Mesendoderm (in vitro differentiated cells): ENCODE data around the gene CEP112.

ENCODE experiments used
- DNase-seq: peaks from one replicate; pipeline ENCODE4 v3.0.0; 2013
- H2AK5ac ChIP-seq: 2 replicates; pipeline ENCODE4 v1.6.1; 2013; ENCODE audit warnings: low read length, inconsistent platforms
- H2BK120ac ChIP-seq: 2 replicates; pipeline ENCODE4 v1.6.1; 2013; ENCODE audit warnings: low read depth, mild to moderate bottlenecking, low read length, moderate library complexity, mixed read lengths
- H2BK15ac ChIP-seq: replicated peaks from 2 replicates; pipeline ENCODE4 v1.6.1; 2013; ENCODE audit warnings: low read depth, mild to moderate bottlenecking, moderate library complexity
- H2BK5ac ChIP-seq: 2 replicates; pipeline ENCODE4 v1.6.1; 2013; ENCODE audit warnings: low read length, inconsistent platforms
- H3K18ac ChIP-seq: 2 replicates; pipeline ENCODE4 v1.6.1; 2013; ENCODE audit warnings: mild to moderate bottlenecking, low read length, mixed read lengths
- H3K23ac ChIP-seq: one replicate; pipeline ENCODE4 v1.6.1; 2013; ENCODE audit warnings: low read length
- H3K27ac ChIP-seq: 2 replicates; pipeline ENCODE4 v1.5.1; 2013; ENCODE audit warnings: low read depth, mild to moderate bottlenecking, inconsistent platforms, low read length, moderate library complexity
- H3K27me3 ChIP-seq: 2 replicates; pipeline ENCODE4 v1.6.1; 2013; ENCODE audit warnings: low read length, control low read depth, mild to moderate bottlenecking, inconsistent platforms; ENCODE audit not compliant: insufficient read depth, poor library complexity
- H3K36me3 ChIP-seq: 2 replicates; pipeline ENCODE4 v1.6.1; 2013; ENCODE audit warnings: low read length, inconsistent platforms; ENCODE audit not compliant: control insufficient read depth, insufficient read depth
- H3K4ac ChIP-seq: one replicate; pipeline ENCODE4 v1.6.1; 2013; ENCODE audit warnings: low read depth, mild to moderate bottlenecking, low read length, moderate library complexity
- H3K4me1 ChIP-seq: 2 replicates; pipeline ENCODE4 v1.6.1; 2013; ENCODE audit warnings: low read depth, low read length, inconsistent platforms; ENCODE audit not compliant: control insufficient read depth
- H3K4me2 ChIP-seq: 2 replicates; pipeline ENCODE4 v1.6.1; 2013; ENCODE audit warnings: low read length
- H3K4me3 ChIP-seq: 2 replicates; pipeline ENCODE4 v1.5.1; 2013; ENCODE audit warnings: mild to moderate bottlenecking, low read length
- H3K56ac ChIP-seq: one replicate; pipeline ENCODE4 v1.6.1; 2013; ENCODE audit warnings: low read length
- H3K79me1 ChIP-seq: 2 replicates; pipeline ENCODE4 v1.6.1; 2013; ENCODE audit warnings: low read length, inconsistent platforms
- H3K79me2 ChIP-seq: 2 replicates; pipeline ENCODE4 v1.6.1; 2013; ENCODE audit warnings: mild to moderate bottlenecking, low read length; ENCODE audit not compliant: control insufficient read depth, insufficient read depth
- H3K9ac ChIP-seq: 2 replicates; pipeline ENCODE4 v1.6.1; 2013; ENCODE audit warnings: low read length, inconsistent platforms
- H4K5ac ChIP-seq: one replicate; pipeline ENCODE4 v1.6.1; 2013; ENCODE audit warnings: low read length
- H4K8ac ChIP-seq: one replicate; pipeline ENCODE4 v1.6.1; 2013; ENCODE audit warnings: low read depth, mild to moderate bottlenecking, control low read depth, low read length, moderate library complexity
- WGBS: extraction: QIAGEN DNeasy Blood & Tissue Kit; methylation state at CpG from one replicate; pipeline ENCODE4 v1.1.7; 2013; ENCODE audit warnings: low lambda C conversion rate, missing lambda C conversion rate; ENCODE audit not compliant: insufficient coverage; ENCODE audit errors: extremely low coverage; 5-methylcytosine and 5-hydroxymethylcytosine counted together

Gene CEP112

GRCh38 chr17:65853816-65854215 is 338.1 kb downstream of the CEP112 start:
- no peaks in the 10 kb centered on the region for H3K4me1 ChIP-seq

GRCh38 chr17:65852911-65853310 is 339.0 kb downstream of the CEP112 start:
- Histone ChIP-seq H3K4me2 (no peak overlapping the region), H2BK15ac (no peak overlapping the region), H3K79me1 (no peaks in the 10 kb centered on the region), H4K5ac (no peak overlapping the region), H3K27ac (no peak overlapping the region), H3K36me3 (no peaks in the 10 kb centered on the region), H3K56ac (no peak overlapping the region), H3K23ac (no peak overlapping the region), H3K18ac (no peak overlapping the region), H2AK5ac (no peak overlapping the region), H3K4ac (no peak overlapping the region), H3K9ac (no peak overlapping the region), H3K4me1 (no peaks in the 10 kb centered on the region), H4K8ac (no peak overlapping the region), H2BK5ac (no peak overlapping the region), H2BK120ac (no peak overlapping the region), H3K79me2 (no peaks in the 10 kb centered on the region), H3K4me3 (no peak overlapping the region), H3K27me3 (no peaks in the 10 kb centered on the region)
- DNase-seq = no peak
- no CpG with 5 or more reads among the region's 1 CpG for WGBS

More at GRCh38 chr17:65853816-65854215, 338.1 kb downstream of the CEP112 start:
- H3K23ac ChIP-seq = no peak overlapping the region
- H2AK5ac ChIP-seq = no peak overlapping the region
- H2BK5ac ChIP-seq = no peak overlapping the region
- H3K4me2 ChIP-seq = no peak overlapping the region
- H2BK15ac ChIP-seq = no peak overlapping the region
- DNase-seq = no peak
- no peak overlapping the region for H3K56ac ChIP-seq
- H4K8ac ChIP-seq = no peak overlapping the region
- no peak overlapping the region for H3K18ac ChIP-seq
- H3K4me3 ChIP-seq = no peak overlapping the region
- no peak overlapping the region for H4K5ac ChIP-seq
- H3K4ac ChIP-seq = no peak overlapping the region
- H3K27me3 ChIP-seq = no peaks in the 10 kb centered on the region
- no peaks in the 10 kb centered on the region for H3K79me2 ChIP-seq
- no peaks in the 10 kb centered on the region for H3K79me1 ChIP-seq
- H3K27ac ChIP-seq = no peak overlapping the region
- no peak overlapping the region for H2BK120ac ChIP-seq
- H3K36me3 ChIP-seq = no peaks in the 10 kb centered on the region
- H3K9ac ChIP-seq = no peak overlapping the region

GRCh38 chr17:65851965-65852736 is 339.8 kb downstream of the CEP112 start:
- Histone ChIP-seq H3K18ac (no peak overlapping the region), H2BK120ac (no peak overlapping the region), H3K4me1 (no peaks in the 10 kb centered on the region), H3K36me3 (no peaks in the 10 kb centered on the region), H3K27me3 (no peaks in the 10 kb centered on the region), H3K4me3 (no peak overlapping the region), H3K4ac (no peak overlapping the region), H4K8ac (no peak overlapping the region), H3K9ac (no peak overlapping the region), H3K4me2 (no peak overlapping the region), H4K5ac (no peak overlapping the region), H3K23ac (no peak overlapping the region), H2BK15ac (no peak overlapping the region), H3K27ac (no peak overlapping the region), H3K56ac (no peak overlapping the region), H3K79me2 (no peaks in the 10 kb centered on the region), H3K79me1 (no peaks in the 10 kb centered on the region), H2BK5ac (no peak overlapping the region), H2AK5ac (no peak overlapping the region)
- no peak for DNase-seq
- WGBS = no CpG with 5 or more reads among the region's 3 CpGs

DNA sequence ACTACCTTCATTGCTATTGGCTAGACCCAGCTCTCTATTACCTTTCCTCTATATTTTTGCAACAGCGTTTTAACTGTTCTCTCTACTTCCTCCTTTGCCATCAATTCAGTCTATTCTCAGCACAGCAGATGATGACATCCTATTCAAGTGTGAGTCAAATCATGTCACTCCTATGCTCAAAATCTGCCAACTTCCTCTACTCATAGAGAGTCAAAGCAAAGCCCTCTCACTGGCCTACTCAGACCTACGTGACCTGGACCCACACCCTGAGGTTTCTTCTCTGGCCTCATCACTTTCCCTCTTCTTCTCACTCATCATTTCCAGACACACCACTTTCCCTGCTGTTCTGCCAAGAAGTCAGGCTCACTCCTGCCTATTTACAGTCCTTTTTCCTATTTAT is 341.4 kb downstream of the CEP112 start:
- H3K4me2 ChIP-seq = no peak overlapping the region
- H3K27me3 ChIP-seq = no peaks in the 10 kb centered on the region
- H4K5ac ChIP-seq = no peak overlapping the region
- H3K18ac ChIP-seq = no peak overlapping the region
- no peak overlapping the region for H3K56ac ChIP-seq
- H3K4me3 ChIP-seq = no peak overlapping the region
- DNase-seq = no peak
- H2BK120ac ChIP-seq = no peak overlapping the region
- H3K23ac ChIP-seq = no peak overlapping the region
- H2AK5ac ChIP-seq = no peak overlapping the region
- no peaks in the 10 kb centered on the region for H3K79me2 ChIP-seq
- no CpG with 5 or more reads among the region's 2 CpGs for WGBS
- no peak overlapping the region for H4K8ac ChIP-seq
- no peak overlapping the region for H2BK5ac ChIP-seq
- no peak overlapping the region for H2BK15ac ChIP-seq
- no peaks in the 10 kb centered on the region for H3K36me3 ChIP-seq
- no peak overlapping the region for H3K9ac ChIP-seq
- no peak overlapping the region for H3K4ac ChIP-seq
- no peaks in the 10 kb centered on the region for H3K4me1 ChIP-seq
- no peaks in the 10 kb centered on the region for H3K79me1 ChIP-seq
- H3K27ac ChIP-seq = no peak overlapping the region

GRCh38 chr17:65848751-65849150 is 343.2 kb downstream of the CEP112 start:
- Histone ChIP-seq H3K4me2 (no peak overlapping the region), H3K79me1 (no peaks in the 10 kb centered on the region), H3K36me3 (no peaks in the 10 kb centered on the region), H2BK15ac (no peak overlapping the region), H3K79me2 (no peaks in the 10 kb centered on the region), H3K4ac (no peak overlapping the region), H3K27me3 (no peaks in the 10 kb centered on the region), H3K18ac (no peak overlapping the region), H3K27ac (no peak overlapping the region), H4K5ac (no peak overlapping the region), H2BK120ac (no peak overlapping the region), H2BK5ac (no peak overlapping the region), H3K4me1 (no peaks in the 10 kb centered on the region), H3K9ac (no peak overlapping the region), H3K4me3 (no peak overlapping the region), H3K56ac (no peak overlapping the region), H2AK5ac (no peak overlapping the region), H3K23ac (no peak overlapping the region), H4K8ac (no peak overlapping the region)
- WGBS = no CpG with 5 or more reads among the region's 5 CpGs
- DNase-seq = peak; percentile 59

GRCh38 chr17:65841089-65841488 is 350.8 kb downstream of the CEP112 start:
- H2BK15ac ChIP-seq = no peak overlapping the region
- no peak overlapping the region for H3K4ac ChIP-seq
- no peak for DNase-seq
- no peak overlapping the region for H2BK120ac ChIP-seq
- H3K27ac ChIP-seq = no peak overlapping the region
- no CpG with 5 or more reads among the region's 1 CpG for WGBS
- H3K9ac ChIP-seq = no peak overlapping the region
- no peak overlapping the region for H2AK5ac ChIP-seq
- H3K4me3 ChIP-seq = no peak overlapping the region
- H2BK5ac ChIP-seq = no peak overlapping the region
- H4K8ac ChIP-seq = no peak overlapping the region
- H4K5ac ChIP-seq = no peak overlapping the region
- no peak overlapping the region for H3K4me2 ChIP-seq
- H3K23ac ChIP-seq = no peak overlapping the region
- H3K79me2 ChIP-seq = no peaks in the 10 kb centered on the region
- no peak overlapping the region for H3K56ac ChIP-seq
- no peaks in the 10 kb centered on the region for H3K79me1 ChIP-seq
- no peak overlapping the region for H3K18ac ChIP-seq
- H3K36me3 ChIP-seq = no peaks in the 10 kb centered on the region
- H3K4me1 ChIP-seq = no peaks in the 10 kb centered on the region
- H3K27me3 ChIP-seq = no peaks in the 10 kb centered on the region
